HPDE6-E6E7 (cell line): ENCODE data around the gene NUP107.
A peak's percentile ranks its signal among the peaks of the same experiment; 100 is the strongest.
"Not testable (repeated sequence)": the region's sequence is repeated elsewhere in the genome, so short reads cannot be mapped to it uniquely, and the experiment has no call there.

Source experiments
- DNase-seq: peaks from one replicate; pipeline ENCODE4 v3.0.0; 2011; ENCODE audit warnings: missing footprints; ENCODE audit errors: extremely low spot score

Gene NUP107

DNA sequence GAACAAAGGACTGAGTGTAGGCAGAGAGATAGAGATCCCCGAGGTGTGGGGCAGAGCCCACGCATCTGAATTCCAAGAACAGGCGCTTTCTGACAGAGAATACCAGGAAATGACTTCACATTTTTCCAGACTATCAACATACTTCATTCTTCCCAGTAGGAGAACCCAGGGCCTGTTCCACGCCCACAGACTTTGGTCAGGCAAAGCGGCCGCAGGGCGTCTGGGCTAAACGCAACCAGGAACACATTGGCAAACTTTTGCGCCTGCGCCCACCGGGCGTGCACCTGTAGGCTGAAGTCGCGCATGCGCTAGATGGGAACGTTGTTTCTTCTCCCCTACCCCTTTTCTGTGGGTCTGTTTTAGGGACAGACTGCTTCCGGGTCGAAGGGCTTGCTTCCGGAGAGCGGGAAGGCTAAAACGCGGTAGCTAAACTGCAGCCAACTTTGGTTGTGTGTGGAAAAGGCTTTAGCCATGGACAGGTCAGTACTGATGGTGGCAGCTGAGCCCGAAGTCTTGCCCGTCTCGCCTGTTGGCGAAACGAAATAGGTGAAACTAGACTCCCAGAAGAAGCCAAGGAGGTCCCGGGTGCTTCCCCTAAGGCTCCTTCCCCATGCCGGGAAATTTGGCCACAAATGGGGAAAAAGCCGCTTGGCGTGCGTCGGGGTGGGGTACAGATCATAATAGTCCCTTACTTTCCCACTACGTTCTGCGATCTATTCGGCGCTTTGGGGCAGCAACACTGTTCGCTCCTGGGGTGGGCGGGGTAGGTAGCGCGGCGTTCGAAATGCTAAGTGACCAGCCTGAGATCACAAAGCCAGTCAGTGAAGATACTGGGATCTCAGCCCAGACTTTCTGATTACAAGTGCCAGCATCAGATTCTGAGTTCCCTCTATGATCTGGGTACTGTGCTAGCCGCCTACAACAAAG lies at the start of gene NUP107:
Gene NUP107, plus strand, starts transcription at position 384 of the 927 bp plus-strand sequence. Its CDS starts 88 bp downstream, at position 472.
- DNase-seq = peak; percentile 99

DNA sequence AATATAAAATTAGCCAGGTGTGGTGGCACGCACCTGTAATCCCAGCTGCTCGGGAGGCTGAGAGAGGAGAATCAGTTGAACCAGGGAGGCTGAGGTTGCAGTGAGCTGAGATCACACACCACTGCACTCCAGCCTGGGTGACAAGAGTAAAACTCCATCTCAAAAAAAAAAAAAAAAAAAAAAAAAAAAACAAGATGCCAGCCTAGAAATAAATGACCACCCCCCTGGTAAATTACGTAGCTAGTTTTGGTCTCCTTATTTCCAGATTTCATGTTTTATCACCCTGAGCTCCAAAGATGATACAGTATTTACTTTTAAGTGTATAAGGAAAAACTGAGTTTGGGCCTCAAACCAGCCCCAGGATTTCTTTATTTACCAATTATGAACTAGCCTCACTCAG lies 49.3 kb upstream of the NUP107 start:
- not testable (repeated sequence) for DNase-seq

DNA sequence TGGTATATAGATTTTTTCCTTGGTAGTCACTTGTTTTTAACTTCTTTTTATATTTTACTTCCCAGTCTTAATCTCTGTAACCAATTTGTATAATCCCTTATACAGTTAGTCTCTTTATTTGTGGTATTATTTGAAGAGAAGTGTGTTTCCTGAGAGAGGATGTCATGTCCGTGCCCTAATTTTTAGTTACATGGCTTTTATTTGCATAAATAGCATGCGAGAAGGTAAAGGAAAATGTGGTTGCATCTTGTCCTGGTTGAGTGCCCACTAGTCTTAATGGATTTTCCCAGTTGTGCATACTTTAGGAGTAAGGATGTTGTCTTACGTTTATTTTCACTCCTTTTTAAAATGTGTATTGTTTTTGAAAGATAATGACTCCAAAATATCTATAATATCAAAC lies 48.6 kb upstream of the NUP107 start:
- DNase-seq = no peak

DNA sequence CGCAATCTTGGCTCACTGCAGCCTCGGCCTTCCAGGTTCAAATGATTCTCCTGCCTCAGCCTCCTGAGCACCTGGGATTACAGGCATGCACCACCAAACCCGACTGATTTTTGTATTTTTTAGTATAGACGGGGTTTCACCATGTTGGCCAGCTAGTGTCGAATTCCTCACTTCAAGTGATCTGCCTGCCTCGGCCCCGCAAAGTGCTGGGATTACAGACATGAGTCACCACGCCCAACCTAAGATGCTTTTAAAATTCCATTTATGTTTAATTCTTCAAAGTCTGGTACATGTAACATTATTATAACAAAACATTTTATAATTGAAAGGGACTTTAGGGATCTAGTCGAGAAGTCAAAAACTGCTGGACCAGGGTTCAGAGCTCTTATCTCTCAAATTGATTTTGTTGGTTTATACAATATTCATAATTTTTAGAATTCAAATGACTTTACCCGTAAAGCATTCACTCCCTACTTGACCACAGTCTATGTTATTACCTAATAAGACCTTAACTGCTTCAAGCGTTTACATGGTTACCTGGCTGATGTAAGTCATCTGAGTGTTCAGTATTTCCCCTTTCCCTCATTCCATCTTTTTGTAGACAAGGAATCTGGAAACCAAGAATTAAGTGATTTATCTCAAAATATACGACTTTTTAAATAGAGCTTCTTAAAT lies 47.9 kb upstream of the NUP107 start:
- no peak for DNase-seq

DNA sequence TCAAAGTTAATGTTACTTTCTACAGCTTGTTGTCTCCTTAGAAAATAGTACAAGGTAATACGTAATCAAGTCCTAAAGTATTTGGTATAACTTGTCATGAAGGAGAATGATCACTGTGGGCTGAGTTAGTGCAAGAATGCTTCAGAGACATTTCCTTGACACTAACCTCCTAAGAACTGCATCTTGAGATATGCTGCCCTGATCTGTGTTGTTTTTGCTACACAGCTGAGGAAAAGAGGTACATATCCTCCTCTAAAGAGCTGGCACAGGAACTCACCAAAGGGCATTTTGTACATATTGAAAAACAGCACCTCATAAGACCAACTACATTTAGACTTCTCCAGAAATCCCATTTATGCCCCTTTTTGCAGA lies 47.4 kb upstream of the NUP107 start:
- no peak for DNase-seq

DNA sequence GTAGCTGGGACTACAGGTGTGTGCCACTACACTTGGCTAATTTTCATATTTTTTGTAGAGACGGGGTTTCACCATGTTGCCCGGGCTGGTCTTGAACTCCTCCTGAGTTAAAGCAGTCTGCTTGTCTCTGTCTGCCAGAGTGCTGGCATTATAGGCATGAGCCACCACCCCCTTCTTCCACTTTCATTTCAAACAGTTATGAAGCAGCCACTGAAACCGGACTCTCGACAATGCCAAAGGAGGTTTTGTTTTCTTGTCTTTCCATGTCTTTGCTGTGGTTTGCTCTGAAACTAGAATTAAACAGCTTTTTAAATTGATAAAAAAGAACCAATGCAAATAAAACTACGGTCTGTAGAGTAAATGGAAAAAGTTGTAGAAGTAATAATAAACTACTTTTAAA lies 45.6 kb upstream of the NUP107 start:
- no peak for DNase-seq

DNA sequence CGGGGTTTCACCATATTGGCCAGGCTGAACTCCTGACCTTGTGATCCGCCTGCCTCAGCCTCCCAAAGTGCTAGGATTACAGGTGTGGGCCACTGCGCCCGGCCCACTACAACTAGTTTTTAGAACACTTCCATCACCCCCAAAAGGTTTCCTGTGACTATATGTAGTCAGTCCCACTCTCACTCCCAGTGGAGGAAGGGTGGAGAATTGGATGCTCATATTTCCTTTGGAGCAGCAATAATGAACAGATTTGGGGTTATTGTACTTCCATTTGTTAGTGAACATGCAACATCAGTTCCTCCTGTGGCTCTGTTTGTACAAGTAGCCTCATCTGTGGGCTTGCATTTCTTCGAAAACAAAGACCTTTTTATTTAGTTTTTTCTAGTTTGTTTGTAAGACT lies 40.3 kb upstream of the NUP107 start:
- DNase-seq = no peak

DNA sequence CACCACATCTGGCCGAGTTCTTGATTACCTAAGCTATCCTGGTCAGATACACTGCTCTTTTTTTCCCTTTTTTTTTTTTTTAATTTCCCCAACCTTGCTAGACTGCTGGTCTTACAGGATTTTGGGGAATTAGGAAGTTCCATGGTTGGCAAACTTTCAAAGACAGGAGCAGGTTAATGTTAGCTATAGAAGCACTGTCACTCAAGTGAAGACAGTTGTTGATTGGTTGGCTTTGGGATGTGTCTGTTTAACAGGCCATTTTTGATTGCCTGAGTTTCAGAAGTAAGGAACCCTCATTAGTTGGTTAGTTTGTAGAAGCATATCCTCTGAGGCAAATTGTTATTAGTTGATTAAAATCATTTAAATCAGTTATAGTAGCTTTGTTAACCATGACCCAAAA lies 39.3 kb upstream of the NUP107 start:
- DNase-seq = no peak

DNA sequence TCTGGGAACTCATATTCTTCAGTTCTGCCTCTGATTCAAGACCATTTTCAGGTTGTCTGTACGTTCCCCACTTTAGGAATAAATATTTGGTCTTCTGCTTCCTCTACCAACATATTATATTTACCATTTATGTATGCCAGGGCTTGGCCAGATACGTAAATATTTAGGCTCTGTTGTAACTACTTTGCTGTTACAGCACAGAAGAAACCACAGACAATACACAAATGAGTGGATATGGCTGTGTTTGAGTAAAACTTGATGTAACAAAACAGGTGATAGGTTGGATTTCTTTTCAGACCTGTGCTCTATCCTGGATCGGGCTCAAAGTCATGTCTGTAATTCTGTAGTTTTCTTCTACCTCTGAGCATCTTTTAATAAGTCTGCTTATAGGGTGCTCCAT lies 38.6 kb upstream of the NUP107 start:
- no peak for DNase-seq

DNA sequence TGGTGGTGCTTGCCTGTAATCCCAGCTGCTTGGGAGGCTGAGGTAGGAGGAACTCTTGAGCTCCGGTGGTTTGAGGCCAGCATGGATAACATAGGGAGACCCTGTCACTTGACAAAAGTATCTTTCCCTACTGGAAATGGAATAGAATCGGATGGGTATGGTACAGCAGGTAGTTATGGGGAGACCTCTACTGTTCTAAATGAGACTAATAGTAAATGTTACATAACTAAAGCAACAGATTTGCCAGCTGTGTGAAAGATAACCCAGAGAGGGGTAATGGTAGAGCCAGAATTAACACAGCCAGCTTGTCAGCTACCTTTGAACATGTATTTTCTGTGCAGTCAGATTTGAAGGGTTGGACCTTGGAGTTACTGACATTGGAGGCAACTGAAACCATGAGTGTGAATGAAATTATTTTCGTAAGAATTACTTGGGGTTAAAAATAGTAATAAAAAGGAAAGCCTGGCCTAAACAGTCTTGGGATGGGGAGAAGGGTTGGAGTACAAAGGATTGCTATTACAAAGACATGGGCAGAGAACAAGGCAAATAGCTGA lies 21.7 kb upstream of the NUP107 start:
- no peak for DNase-seq

DNA sequence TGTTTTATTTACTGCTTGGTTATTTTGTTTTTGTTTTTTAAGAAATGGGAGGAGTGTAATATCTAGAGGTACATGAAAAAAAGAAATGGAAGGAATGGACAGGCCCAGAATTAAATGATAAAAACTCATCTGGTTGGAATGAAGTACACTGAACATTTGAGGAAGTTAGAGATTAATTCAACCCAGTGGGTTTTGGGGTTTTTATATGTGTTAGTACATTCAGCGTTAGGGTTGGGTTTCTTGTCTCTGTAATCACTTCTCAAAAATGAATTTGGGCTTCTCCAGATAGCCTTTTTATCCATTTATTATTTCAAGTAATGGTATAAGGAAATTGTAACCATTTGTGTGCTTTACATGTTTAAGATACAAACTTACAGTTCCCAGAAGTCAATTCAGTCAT lies 19.5 kb upstream of the NUP107 start:
- no peak for DNase-seq

DNA sequence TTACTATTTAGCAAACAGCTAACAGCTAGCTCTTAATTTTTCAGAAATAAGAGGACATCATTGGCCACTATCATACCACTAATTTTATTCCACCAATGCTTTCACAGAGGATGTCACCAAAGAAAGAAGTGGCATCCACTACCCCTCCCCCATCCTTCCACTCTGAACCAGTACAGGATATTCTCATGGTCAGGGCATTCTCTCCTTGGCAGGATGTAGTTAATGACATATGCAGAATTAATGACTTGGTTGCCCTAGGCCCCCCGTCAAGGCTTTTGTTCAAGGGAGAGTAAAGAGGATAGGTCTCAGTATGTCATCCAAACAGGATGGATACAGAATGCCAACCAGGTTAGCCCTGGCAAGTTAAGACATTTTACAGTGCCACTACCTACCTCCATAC lies 18.9 kb upstream of the NUP107 start:
- no peak for DNase-seq

DNA sequence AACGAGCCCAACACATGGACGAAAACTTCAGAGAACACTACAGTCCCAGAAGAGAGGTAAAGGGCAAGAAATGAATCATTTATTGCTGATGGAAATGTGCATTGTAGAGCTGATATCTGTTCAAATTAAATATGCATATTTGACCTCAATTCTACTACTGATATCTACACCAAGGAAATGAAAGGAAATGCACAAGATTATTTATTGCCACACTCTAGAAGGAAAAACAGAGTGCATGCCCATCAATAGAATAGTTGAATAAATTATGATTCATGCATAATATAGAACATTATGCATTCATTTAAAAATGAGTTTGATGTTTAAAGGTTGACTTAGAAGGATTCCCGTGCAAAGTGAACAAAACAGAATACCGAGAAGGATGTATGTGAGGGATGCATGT lies 15.6 kb upstream of the NUP107 start:
- no peak for DNase-seq

DNA sequence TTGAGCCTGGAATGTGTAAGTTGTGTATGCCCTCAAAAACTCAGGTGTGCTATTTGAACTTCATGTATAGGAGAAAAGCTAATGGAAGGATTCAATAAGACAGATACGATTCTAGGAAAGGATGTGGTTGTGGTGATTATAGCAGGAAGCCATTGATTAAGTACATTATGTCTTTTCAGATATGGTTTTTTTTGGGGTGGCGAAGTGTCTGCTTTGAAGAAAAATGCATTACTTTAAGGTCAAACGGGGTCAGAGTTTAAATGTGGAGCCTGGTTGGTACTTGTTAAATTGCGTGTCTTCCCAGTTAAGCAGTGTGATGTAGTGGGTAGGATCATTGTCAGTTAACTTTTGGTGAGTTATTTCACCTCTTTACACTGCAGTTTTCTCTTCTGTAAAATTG lies 13.0 kb upstream of the NUP107 start:
- DNase-seq = no peak

DNA sequence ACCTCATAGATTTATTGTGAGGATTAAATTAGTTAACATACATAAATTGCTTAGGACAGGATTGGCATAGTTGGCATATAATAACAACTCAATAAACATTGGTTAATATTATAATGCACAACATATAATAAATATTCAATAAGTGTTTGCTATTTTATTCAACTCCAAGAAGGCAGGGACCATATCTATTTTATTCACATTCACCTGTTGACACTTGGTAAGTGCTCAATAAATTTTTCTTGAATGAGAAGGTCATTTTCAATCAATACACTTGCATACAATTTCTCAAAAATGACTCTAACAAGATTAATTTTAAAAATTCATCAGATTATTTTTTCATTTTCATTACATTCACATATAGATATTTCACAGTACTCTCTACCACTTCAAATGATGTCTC lies 12.4 kb upstream of the NUP107 start:
- DNase-seq = no peak

DNA sequence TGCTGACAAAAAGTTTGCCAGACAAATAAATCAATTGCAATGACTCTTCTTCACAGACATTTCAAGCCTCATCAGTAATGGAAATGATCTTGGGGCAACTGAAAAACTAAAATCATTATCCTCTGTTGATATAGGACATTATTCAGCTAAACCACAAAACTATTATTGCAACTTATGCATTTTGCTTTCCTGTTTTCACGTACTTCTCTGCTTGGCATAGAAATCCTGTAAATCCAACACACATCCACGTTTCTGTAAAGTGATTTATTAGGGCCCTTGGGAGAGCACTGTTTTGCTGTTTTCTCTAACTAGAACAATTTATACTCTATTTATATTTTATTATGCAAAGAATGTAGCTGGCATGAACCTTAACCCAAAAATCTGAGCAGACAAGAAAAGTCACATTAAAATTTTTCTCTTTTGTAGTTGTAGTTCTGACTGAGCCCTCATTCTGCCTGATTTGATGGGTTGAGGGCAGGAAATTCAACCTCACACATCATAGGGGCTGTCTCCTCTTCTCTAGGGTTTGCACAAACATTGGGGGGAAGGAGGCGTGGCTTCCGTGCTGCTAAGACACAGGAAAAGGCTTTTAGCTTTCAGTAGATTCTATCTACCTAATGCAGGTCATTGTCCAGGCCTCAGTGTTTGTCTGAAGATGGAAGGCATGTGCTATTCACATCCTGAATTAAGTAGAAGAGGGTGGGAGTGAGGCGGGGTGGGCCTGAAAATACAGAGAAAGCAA lies 11.5 kb upstream of the NUP107 start:
- DNase-seq = no peak

DNA sequence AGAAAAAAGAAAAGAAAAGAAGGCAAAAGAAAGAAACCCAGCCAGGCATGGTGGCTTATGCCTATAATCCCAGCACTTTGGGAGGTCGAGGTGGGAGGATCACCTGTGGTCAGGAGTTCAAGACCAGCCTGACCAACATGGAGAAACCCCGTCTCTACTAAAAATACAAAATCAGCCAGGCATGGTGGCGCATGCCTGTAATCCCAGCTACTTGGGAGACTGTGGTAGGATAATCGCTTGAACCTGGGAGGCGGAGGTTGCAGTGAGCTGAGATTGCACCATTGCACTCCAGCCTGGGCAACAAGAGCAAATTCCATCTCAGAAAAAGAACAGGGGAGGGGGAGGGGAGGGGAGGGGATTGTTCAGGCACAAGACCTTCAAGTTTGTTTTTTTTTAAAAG lies 9.9 kb upstream of the NUP107 start:
- not testable (repeated sequence) for DNase-seq

DNA sequence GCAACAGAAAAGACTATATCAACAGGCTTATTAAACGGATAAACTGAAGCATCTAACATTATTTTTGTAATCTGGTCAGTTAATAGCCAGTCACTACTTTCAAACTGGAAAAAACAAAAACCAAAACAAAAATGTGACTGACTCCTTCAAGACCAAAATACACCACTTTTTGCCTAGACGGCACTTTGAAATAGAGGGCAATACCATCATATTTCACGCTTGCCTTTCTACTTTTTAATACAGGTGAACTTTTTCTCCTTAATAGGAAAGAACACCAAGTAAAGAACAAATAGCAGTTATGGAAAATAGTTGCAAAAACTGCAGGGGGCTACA lies 550 bp upstream of the NUP107 start:
- DNase-seq = no peak

DNA sequence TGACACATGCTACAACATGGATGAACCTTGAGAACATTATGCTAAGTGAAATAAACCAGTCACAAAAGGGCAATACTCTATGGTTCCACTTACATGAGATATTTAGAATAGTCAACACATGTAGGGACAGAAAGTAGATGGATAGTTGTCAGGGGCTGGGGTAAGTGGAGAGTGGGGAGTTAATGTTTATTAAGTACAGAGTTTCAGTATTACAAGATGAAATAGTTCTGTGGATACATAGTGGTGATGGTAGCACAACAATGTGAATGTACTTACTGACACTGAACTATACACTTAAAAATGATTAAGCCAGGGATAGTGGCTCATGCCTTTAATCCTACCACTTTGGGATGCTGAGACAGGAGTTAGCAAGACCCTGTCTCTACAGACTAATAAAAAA lies 8.7 kb downstream of the NUP107 start:
- no peak for DNase-seq

DNA sequence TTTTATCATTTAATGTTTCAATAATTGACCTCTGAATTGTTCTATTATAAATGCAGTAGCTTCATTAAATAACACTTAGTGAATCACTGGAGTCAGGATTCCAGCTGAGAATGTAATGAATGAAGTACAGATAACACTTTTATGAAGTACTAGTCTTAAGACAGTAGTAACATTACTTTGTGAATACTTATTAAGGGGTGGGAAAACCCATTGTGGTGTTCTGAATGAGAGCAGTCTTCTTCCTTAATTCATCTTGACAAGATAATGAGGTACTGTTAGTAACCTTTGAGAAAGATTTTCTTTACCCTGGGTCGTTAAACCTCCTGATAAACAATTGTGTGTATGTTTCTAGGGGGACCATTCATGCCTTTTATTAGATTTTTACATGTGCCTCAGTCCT lies 12.7 kb downstream of the NUP107 start:
- no peak for DNase-seq

DNA sequence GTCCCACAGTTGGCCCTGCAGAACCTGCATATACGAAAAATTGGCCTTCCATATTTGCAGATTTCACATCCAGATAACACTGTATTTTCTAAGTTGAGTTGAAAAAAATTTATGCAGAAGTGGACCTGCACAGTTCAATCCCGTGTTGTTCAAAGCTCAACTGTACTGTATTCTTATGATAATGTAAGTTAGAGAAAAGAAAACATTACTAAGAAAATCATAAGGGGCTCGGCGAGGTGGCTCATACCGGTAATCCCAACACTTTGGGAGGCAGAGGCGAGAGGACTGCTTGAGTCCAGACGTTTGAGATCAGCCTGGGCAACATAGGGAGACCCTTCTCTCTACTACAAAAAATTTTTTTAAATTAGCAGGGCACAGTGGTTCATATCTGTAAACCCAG lies 41.0 kb downstream of the NUP107 start:
- DNase-seq = no peak

DNA sequence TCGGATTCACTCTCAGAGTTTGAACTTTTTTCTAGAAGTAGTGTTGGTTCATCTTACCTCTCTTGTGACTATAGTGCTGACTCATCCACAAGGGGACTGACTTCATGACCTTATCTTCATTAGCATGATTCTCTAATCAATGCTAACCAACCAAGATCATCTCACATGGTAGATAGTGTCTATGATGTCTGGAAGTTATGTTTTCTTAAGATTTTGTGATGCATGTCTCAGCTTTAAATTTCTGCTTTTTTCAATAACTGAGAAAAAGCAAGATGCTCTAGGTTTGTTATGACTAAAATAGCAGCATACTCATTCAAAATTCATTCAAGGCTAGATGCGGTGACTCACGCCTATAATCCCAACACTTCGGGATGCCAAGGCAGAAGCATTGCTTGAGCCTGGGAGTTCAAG lies 46.9 kb downstream of the NUP107 start:
- no peak for DNase-seq
